Measurements from ENCODE around the gene HSD3B7. TPM values are rescaled to one million over a fixed set of nuclear protein-coding genes. Genes with fewer than 3 reads are reported as not detected.

HSD3B7 gene
- total and polyA plus RNA-seq, 2 of the 8 experiments (the other 6 are each of a cell fraction or from before 2014, with no cell fraction given), result 2.9 to 6.6 TPM

- H4K5ac ChIP-seq (ENCODE audit: insufficient read length, low read depth, low read length), result no peak overlapping the region
- H3K79me1 ChIP-seq (ENCODE audit: low read depth, low read length), result no peaks in the 10 kb centered on the region; the same call in 1 of the 2 replicates
- no peak overlapping the region for H3K18ac ChIP-seq (ENCODE audit: extremely low read depth, low read length)
- no peak overlapping the region for H3K23ac ChIP-seq (ENCODE audit: insufficient read length)
- H3K4me2 ChIP-seq (ENCODE audit: insufficient read depth in 1 of 2, low read depth in 2 of 2, low read length in 2 of 2), result no peak overlapping the region
- H3K14ac ChIP-seq (ENCODE audit: insufficient read length), result no peak overlapping the region
- H4K91ac ChIP-seq (replicated peaks; ENCODE audit: insufficient read length, low read length), result no peak overlapping the region
- POLR2A ChIA-PET (ENCODE audit: partially characterized antibody), result interaction anchor here (0.7 to 5.0 kb wide), 6 partner anchors 9 to 229 kb away, joined by 3 to 25 read pairs (median 6); partner anchors contain the start of gene HSD3B7
- H3K4me3 ChIP-seq (ENCODE audit: extremely low read depth in 1 of 4, insufficient read depth in 2 of 4, low read depth in 3 of 4, low read length in 4 of 4), result no peak overlapping the region
- H2AK5ac ChIP-seq (ENCODE audit: low read depth, low read length), result no peak overlapping the region
- H4K20me1 ChIP-seq (replicated peaks in 1 of 2; ENCODE audit: control insufficient read depth in 1 of 2, insufficient read depth in 2 of 2, low read length in 2 of 2), result peaks cover 1 to 11% of the 10 kb centered on the region in 2 experiments
- H3K4ac ChIP-seq (replicated peaks; ENCODE audit: insufficient read length, low read depth, low read length), result no peak overlapping the region
- H3K79me2 ChIP-seq (ENCODE audit: control insufficient read depth in 1 of 2, insufficient read depth in 2 of 2, low read length in 2 of 2), result no peaks in the 10 kb centered on the region
- H2BK15ac ChIP-seq (ENCODE audit: low read length), result no peak overlapping the region
- DNase-seq (ENCODE audit: low read depth in 1 of 2, low spot score in 2 of 2), result no peak
- CTCF ChIA-PET (ENCODE audit: partially characterized antibody), result interaction anchor here (0.7 to 1.2 kb wide), 5 partner anchors 10 to 35 kb away, joined by 3 to 9 read pairs (median 4); no protein-coding TSS in a partner anchor
- no peak overlapping the region for H2BK5ac ChIP-seq (ENCODE audit: low read depth, low read length)
- 92% methylated on average over 7 of the region's 7 CpGs; no CpG with 5 or more reads in 1 of the 2 experiments for WGBS, 2 experiments (ENCODE audit: extremely low coverage in 1 of 2, insufficient coverage in 1 of 2, insufficient read length in 1 of 2, insufficient replicate concordance in 2 of 2, low coverage in 1 of 2, low lambda C conversion rate in 2 of 2, missing lambda C conversion rate in 1 of 2)
- FAIRE-seq, result no peak
- H3K9ac ChIP-seq (replicated peaks in 1 of 4; ENCODE audit: extremely low read depth in 1 of 4, low read depth in 3 of 4, low read length in 3 of 4), result no peak overlapping the region
- H3K56ac ChIP-seq (replicated peaks; ENCODE audit: insufficient read length, low read depth, low read length), result no peak overlapping the region
- TF ChIP-seq CTCF (IDR thresholded peaks at IDR 0.05; ENCODE audit: control extremely low read depth in 1 of 3, insufficient read depth in 1 of 3, low read depth in 1 of 3, low read length in 3 of 3) (peak in 2 of 3 experiments; percentile 45 to 61; a peak in 3 of 4 replicates), SIRT6 (IDR thresholded peaks at IDR 0.05; ENCODE audit: low read length) (no peak)
- peaks cover 31 to 55% (median 49%) of the 10 kb centered on the region in 4 experiments for H3K36me3 ChIP-seq (ENCODE audit: control insufficient read depth in 2 of 4, insufficient read depth in 4 of 4, low read length in 3 of 4)
- H4K8ac ChIP-seq (ENCODE audit: extremely low read depth, insufficient read depth, low read length), result no peak overlapping the region
- H2BK12ac ChIP-seq (ENCODE audit: low read depth, low read length), result no peak overlapping the region
- no peaks in the 10 kb centered on the region for H3K4me1 ChIP-seq (replicated peaks in 1 of 4; ENCODE audit: control insufficient read depth in 3 of 4, insufficient read depth in 4 of 4, low read length in 3 of 4)
- H2AFZ ChIP-seq (ENCODE audit: low read length), result no peak overlapping the region
- no peaks in the 10 kb centered on the region for H3K9me3 ChIP-seq (ENCODE audit: insufficient read depth in 2 of 2, low read depth in 1 of 2, low read length in 1 of 2)
- H3K27ac ChIP-seq (ENCODE audit: low read depth, low read length), result no peak overlapping the region
- H2BK20ac ChIP-seq (ENCODE audit: low read length), result no peak overlapping the region
- peaks cover 2% of the 10 kb centered on the region; the same call in 1 of the 2 replicates for H3K23me2 ChIP-seq (ENCODE audit: low read depth, low read length)
- no peak overlapping the region for H2BK120ac ChIP-seq (replicated peaks; ENCODE audit: low read depth, low read length)
- no peaks in the 10 kb centered on the region for H3K27me3 ChIP-seq (replicated peaks in 1 of 4; ENCODE audit: control insufficient read depth in 3 of 4, extremely low read depth in 1 of 4, insufficient read depth in 3 of 4, low read length in 3 of 4)
Measured at GRCh38 chr16:30972872-30973271, 12.1 kb upstream of the HSD3B7 start.

Data from H1 (cell line).